ENCODE results near the gene MYH6. TPM values are rescaled to one million over a fixed set of nuclear protein-coding genes. Genes with fewer than 3 reads are reported as not detected.
"Not testable (repeated sequence)": the region's sequence is repeated elsewhere in the genome, so short reads cannot be mapped to it uniquely, and the experiment has no call there.

MYH6 gene
- polyA plus RNA-seq, 1 donor: 0.13 TPM

- DNase-seq: peak; percentile 92
These were observed 28.5 kb upstream of the MYH6 start for GRCh38 chr14:23436327-23437132.

GRCh38 chr14:23435543-23436326 is 27.7 kb upstream of the MYH6 start, which contains the start of gene MYH7:
TSS of gene MYH7 (minus strand) at chr14:23435660. CDS start at chr14:23433732, 1,928 bp downstream.
- DNase-seq: no peak

GRCh38 chr14:23434488-23435222 is 26.6 kb upstream of the MYH6 start:
- no peak for DNase-seq

DNA sequence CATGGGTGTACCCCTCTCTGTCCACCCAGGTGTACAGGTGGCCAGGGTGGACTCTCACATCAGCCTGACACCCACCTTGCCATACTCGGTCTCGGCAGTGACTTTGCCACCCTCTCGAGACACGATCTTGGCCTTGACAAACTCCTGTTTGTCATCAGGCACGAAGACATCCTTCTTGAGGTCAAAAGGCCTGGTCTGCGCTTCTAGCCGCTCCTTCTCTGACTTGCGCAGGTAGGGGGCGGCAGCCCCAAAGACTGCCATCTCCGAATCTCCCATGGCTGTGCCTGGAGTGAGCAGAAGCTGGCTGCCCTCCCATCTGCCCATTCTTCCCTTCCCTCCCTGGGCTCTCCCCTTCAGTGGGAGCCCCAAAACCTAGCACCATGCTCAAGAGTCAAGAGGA is 25.4 kb upstream of the MYH6 start:
- DNase-seq: no peak

GRCh38 chr14:23432946-23433345 is 24.9 kb upstream of the MYH6 start:
- no peak for DNase-seq

GRCh38 chr14:23432102-23432925 is 24.2 kb upstream of the MYH6 start:
- no peak for DNase-seq

- DNase-seq: no peak
These were observed 23.4 kb upstream of the MYH6 start for GRCh38 chr14:23431486-23431885.

GRCh38 chr14:23430723-23431085 is 22.6 kb upstream of the MYH6 start:
- DNase-seq: no peak

DNA sequence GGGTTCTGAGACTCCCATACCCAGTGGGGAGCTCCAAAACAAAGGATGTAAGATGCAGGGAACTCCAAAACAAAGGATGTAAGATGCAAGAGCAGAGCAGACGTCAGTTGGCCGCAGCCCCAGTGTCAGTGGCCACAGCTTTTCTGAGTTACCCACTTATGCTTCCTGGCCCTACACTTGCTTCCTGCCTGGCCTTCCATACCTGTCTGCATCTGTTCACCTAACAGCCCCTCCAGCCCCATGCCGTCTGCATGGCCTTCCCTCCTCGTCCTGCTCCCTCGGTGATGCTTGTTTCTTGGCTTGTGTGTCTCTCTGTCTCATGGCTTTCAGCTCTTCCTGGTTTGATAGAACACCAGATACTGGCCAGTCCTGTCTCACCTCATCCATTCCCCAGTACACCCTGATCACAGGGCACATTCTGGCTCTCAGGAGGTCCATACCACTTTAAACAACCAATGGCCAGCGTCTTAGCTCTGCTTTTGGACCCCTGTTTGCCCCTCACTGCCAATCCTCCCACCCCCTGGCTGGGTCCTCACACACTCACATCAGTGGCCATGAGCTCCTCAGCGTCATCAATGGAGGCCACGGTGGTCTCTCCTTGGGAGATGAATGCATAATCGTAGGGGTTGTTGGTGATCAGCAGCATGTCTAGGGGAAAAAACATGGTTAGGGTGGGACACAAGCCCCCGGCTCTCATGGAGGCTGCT is 22.1 kb upstream of the MYH6 start:
- no peak for DNase-seq

- no peak for DNase-seq
These were observed 20.8 kb upstream of the MYH6 start for GRCh38 chr14:23428686-23429495.

DNA sequence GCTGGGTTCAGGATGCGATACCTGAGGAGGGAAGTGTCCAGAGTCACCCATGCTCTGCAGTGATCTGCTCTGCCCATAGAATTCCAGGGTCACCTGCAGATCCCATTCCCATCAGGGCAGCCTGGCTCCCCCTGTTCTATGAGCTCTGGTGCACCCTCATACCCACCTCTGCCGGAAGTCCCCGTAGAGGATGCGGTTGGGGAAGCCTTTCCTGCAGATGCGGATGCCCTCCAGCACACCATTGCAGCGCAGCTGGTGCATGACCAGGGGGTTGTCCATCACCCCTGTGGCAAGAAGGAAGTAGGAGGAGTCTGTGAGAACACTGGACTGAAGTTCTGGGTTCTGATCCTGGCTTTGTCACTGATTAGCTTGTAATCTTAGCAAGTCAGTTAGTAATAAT is 17.7 kb upstream of the MYH6 start:
- DNase-seq: not testable (repeated sequence)

- no peak for DNase-seq
These were observed 17.1 kb upstream of the MYH6 start for GRCh38 chr14:23425169-23425568.

GRCh38 chr14:23423657-23424056 is 15.6 kb upstream of the MYH6 start:
- no peak for DNase-seq

DNA sequence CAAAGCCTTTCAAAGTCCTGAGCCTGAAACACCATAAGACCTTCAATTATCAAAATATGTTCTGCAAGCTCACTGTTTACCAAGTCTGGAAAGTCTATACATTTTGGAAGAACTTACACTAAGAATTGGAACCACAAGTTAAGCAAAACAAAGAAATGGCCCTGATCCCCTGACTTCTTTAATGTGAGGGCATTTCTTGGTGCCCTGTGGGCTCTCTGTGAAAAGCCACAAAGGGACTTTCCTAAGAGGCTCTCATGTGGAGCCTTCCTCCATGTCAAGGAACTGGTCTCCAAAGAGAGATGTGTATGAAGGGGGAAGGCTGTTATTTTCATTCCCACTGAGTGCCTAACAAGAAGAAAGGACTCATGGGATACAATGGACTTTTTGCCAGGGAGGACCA is 13.5 kb upstream of the MYH6 start:
- no peak for DNase-seq

DNA sequence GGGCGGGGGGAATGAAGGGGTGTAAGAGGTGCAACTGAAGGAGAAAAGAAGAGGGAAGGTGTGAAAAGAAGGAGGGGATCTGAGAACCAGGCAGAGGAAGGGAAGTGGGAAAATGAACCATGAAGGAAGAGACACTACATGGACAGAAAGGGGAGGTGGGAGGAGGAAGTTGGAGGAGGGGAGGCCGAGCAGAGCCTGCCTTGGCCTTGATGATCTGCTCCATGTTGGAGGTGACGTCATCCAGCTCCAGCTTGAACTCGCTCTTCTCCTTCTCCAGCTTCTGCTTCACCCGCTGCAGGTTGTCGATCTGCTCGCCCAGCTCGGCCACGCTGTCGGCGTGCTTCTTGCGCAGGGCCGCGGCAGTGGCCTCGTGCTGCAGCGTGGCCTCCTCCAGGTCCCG is 11.6 kb upstream of the MYH6 start:
- not testable (repeated sequence) for DNase-seq

DNA sequence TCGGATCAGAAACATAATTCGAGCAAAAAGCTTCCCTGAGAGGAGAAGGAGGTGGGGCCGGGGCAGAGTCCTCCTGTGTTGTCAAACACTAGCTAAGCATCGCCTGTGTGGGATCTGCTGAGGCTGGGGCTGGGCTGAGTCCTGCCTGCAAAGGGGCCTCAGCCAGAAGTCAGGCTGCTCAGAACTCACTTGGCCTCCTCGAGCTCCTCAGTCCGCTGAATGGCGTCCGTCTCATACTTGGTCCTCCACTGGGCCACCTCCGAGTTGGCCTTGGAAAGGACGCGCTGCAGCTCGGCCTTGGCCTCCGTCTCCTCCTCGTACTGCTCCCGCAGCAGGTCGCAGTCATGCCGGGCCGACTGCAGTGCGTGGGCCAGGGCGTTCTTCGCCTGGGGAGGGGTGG is 9.9 kb upstream of the MYH6 start:
- no peak for DNase-seq

DNA sequence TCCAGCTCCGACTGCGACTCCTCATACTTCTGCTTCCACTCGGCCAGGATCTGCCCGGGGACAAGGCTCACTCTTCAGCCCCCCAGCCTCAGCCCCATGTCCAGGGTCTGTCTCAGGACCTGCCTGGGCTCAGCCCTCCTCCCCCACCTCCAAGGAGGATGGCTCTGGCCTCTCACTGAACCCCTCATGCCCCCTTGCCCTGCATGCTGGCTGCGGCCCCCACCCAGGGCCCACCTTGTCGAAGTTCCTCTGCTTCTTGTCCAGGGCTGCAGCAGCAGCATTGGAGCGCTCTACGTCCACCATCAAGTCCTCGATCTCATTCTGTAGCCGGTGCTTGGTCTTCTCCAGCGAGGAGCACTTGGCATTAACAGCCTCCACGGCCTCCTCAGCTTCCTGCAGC is 9.2 kb upstream of the MYH6 start:
- DNase-seq: not testable (repeated sequence)

GRCh38 chr14:23416801-23417200 is 8.7 kb upstream of the MYH6 start:
- no peak for DNase-seq

DNA sequence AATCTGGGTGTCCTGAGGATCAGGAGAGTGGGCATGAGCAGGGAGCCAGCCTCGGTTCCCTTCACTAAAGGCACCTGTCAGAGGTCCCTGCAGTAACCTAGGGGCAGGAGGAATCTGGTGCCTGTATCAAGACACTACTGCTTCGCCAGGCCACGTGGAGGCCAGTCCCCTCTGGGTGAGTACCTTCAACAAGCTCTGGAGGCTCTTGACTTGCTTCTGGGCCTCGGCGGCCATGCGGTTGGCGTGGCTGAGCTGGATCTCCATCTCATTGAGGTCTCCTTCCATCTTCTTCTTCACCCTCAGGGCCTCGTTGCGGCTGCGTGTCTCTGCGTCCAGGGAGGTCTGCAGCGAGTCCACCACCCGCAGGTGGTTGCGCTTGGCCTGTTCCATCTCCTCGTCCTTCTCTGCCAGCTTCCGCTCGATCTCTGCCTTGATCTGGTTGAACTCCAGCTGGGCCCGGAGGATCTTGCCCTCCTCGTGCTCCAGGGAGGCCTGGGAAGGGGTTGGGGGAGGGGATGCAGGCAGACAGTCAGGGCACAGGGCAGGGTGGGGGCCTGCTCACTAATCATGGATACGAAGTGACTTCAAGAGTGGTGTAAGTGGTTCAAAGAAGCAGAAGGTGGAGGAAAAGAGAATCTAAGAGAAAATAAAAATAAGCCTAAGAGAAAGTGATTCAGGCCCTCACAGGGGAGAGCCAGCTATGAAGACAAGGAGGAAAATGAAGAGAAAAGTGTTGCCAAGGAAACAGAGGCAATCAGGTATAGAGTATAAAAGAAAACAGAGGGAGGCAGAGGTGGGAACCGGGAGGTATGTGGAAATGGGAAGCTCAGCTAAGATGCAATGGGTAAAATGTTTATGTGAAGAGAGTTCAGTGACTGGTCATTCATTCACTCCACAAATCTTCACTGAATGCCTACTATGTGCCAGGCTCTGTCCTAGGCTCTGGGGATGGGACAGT is 8.0 kb upstream of the MYH6 start:
- no peak for DNase-seq

Measured in left kidney (tissue), 2 donors.